ENCODE data around the gene NFYB.
"Not testable (repeated sequence)": the region's sequence is repeated elsewhere in the genome, so short reads cannot be mapped to it uniquely, and the experiment has no call there.

The NFYB gene

GRCh38 chr12:104137902-104138796, at the start of gene NFYB:
Gene NFYB, minus strand, starts transcription at chr12:104138210. Its CDS starts 2,757 bp downstream, at chr12:104135453.
- DNase-seq: peak; percentile 94 to 96

GRCh38 chr12:104187446-104188155, 49.6 kb upstream of the NFYB start:
- DNase-seq: peak; percentile 55 to 58

- no peak for DNase-seq
Observed at GRCh38 chr12:104183443-104183842, 45.4 kb upstream of the NFYB start.

DNA sequence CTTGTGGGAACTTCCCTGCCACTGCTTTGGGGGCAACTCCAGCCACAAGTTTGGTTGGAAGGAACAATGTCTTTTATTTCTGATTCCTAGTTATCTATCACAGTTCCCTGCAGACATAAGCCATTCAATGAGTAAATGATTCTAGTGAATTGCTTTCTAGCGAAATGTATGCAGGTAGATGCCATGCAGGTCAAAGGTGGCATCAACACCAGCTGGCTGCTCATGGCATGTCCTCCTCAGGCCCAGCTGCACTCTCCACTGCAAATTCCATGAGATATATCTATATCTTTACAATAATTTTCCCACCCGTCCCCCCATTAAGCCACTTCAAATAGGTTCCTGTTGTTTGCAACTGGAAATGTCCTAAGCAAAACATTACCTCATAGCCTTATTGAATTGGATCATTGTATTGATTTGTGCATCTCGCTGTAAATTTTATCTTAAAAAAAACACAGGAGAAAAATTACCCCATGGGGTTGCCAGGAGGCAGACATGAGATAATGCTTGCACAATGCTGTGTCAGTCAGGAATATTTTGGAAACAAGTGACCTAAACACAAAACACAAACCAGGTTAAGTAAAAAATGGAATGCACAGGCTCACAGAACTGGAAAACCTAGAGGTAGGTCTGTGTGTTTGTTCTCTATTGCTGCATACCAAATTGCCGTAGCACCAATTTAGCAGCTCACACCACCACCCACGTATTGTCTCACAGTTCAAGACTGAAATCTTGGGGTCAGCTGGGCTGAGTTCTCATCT, 44.8 kb upstream of the NFYB start:
- no peak for DNase-seq

GRCh38 chr12:104182144-104182543, 44.1 kb upstream of the NFYB start:
- DNase-seq: no peak

GRCh38 chr12:104181313-104181712, 43.3 kb upstream of the NFYB start:
- DNase-seq: no peak

DNA sequence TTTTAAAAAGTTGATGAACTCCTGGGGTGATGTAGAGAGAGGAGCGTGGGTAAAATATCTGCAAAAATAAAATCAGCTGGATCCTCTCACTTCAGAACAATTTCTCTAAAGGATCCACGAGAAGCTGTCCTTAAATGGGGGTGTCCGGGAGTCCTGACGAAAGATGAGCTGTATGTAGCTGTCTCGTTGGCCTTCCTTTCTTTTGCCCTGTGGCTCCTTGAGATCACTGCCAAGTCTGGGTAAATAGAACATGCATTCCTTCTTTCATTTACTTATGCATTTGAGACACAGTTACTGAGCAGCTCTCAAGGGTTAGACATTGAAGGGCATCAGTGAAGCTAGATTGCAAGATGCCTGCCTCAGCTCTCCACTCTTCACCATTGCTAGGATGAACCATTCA, 42.4 kb upstream of the NFYB start:
- no peak for DNase-seq

GRCh38 chr12:104177663-104178501, 39.9 kb upstream of the NFYB start:
- DNase-seq: peak in 1 of 2 experiments; percentile 32

GRCh38 chr12:104177336-104177662, 39.3 kb upstream of the NFYB start:
- DNase-seq: no peak

GRCh38 chr12:104175726-104176247, 37.8 kb upstream of the NFYB start:
- no peak for DNase-seq

GRCh38 chr12:104173804-104174203, 35.8 kb upstream of the NFYB start:
- DNase-seq: not testable (repeated sequence)

DNA sequence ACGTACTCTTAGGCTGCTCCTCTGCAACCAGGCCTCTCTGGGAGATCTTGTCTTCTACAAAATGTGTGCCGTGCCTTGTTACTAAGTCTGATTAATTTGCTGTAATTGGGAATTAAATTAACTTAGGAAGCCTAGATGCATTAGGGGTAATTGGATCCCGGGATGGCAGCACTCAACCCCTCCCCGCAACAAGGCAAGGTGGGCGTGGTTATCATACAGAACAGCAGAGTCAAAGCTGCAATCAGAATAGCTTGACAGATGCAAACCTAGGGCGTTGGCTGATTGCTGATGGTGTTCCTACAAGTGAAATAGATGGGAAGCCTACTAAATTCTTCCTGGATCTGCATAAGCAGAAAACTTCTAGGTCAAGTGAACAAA, 34.5 kb upstream of the NFYB start:
- DNase-seq: no peak

- peak; percentile 54 to 60 for DNase-seq
Observed at GRCh38 chr12:104171785-104172569, 34.0 kb upstream of the NFYB start.

DNA sequence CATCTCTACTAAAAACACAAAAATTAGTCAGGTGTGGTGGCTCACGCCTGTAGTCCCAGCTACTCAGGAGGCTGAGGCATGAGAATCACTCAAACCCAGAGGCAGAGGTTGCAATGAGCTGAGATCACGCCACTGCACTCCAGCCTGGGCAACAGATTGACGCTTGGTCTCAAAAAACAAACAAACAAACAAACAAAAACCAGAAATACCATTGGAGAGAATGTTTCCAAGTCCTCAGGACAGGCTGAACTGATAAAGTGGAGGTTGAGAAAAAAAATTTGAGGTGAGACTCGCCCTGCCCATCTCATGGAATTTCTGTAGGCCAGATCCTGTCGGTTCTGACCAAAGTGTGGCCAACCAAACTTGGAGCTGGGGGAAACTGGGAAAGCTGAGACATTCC, 30.6 kb upstream of the NFYB start:
- DNase-seq: no peak

DNA sequence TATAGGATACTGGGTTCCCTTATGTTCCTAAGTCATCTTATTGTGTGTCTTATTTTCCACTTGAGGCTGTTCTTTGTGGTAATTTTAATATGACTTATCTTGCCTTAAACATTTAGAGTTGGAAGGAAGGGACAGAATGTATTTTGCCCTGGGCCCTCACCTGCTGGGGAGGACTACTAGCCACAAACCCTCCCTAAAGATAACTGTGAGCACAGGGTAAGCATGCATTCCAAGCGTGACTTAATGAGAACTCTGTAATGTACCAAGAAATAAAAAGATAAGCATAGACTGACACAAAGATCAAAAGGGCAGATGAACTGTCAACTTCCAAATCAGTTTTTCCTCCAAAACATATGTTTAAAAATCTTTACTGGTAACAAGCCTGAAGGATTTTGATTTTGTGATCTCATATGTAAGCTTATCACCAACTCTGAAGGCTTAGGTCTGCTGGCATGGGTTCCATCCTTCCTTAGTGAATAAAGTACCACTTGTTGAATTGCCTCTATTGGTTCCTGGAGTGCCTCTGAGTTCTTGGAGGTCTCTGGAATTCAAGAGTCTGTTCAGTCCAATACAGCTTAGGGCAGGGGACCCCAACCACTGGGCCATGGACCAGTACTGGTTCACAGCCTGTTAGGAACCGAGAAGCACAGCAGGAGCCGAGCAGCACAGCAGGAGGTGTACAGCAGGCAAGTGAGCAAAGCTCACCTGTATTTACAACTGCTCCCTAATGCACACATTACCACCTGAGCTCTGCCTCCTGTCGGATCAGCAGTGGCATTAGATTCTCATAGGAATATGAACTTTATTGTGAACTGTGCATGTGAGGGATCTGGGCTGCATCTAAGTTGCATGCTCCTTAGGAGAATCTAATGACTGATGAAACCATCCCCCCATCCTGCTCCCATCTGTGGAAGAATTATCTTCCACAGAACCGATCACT, 29.8 kb upstream of the NFYB start:
- no peak for DNase-seq

GRCh38 chr12:104166465-104166864, 28.5 kb upstream of the NFYB start:
- DNase-seq: no peak

- DNase-seq: no peak
Observed at GRCh38 chr12:104165801-104166200, 27.8 kb upstream of the NFYB start.

DNA sequence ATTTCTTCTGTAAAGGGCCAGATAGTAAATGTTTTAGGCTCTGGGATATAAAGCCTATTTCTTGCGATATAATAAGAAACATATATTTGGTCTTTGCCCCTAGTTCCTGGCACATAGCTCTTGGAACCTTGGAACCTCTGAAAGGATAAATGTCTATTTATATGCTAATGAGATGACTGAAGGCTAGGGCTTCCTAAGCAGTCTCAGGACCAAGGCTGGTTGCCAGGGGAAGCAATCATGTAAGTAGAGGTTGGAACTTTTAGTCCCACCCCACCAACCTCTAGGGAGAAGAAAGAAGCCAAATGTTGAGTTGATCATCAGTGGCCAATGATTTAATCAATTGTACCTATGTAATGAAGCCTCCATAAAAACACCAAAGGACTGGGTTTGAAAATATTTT, 26.6 kb upstream of the NFYB start:
- no peak for DNase-seq

DNA sequence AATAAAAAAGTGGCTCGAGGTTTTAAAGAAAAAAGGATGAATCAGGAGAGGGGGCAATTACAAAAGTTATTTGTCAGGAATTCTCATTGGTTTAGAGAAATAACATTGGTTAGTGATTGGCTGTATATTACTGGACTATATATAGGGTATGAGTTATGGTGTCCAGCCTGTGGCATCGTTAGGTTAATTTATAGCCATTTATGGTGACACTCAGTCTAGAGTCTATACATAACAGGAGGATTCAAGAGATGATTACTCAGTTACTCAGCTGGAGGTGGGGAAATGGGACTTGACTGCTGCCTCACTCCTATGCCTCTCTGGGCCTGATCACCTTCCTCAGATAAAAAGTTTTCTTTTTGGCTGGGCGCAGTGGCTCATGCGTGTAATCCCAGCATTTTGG, 25.6 kb upstream of the NFYB start:
- DNase-seq: no peak

GRCh38 chr12:104163028-104163427, 25.0 kb upstream of the NFYB start:
- not testable (repeated sequence) for DNase-seq
